GM13977 (cell line): ENCODE measurements around the gene NTN4.
"Not testable (repeated sequence)": the region's sequence is repeated elsewhere in the genome, so short reads cannot be mapped to it uniquely, and the experiment has no call there.

ENCODE experiments used
- DNase-seq: peaks from one replicate; pipeline ENCODE4 v3.0.0; 2012; ENCODE audit warnings: low spot score
- CTCF ChIP-seq: IDR thresholded peaks from 2 replicates; pipeline ENCODE4 v1.5.1; 2012; ENCODE audit warnings: mild to moderate bottlenecking, control low read depth; ENCODE audit not compliant: insufficient read depth; ENCODE audit errors: extremely low read depth, missing control alignments
- in situ Hi-C: fragments of 300-500 bp; cut with MboI; formaldehyde crosslinking; loops from one replicate; pipeline ENCODE4 v1.12.0; 2022; ENCODE audit warnings: low sequenced_read_pairs, low pct_unique_long_range_greater_than_20kb, mixed read lengths, inconsistent platforms; ENCODE audit not compliant: unreplicated experiment

The NTN4 gene

GRCh38 chr12:95830335-95831089, 39.9 kb upstream of the NTN4 start:
- in situ Hi-C loops, result no loop called here
- no peak for DNase-seq
- TF ChIP-seq CTCF, result no peak

DNA sequence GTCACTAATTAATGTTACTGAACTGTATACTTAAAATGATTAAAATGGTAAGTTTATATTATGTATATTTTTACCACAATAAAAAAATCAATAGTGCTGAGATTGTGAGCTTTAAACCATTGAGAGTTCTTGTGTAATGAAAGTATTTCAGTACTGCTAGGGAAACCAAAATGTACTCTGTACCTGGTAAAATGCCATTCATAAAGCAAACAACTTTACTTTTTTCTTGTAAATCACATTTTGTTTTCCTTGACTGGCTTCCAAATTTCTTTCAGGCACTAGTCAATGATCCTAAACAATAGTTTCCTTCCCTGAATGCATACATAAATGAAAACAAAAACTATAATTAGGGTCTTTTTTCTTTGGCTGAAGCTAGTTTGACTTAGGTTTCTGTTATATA, 38.8 kb upstream of the NTN4 start:
- DNase-seq, result no peak
- in situ Hi-C loops, result no loop called here
- TF ChIP-seq CTCF, result no peak

- in situ Hi-C loops, result no loop called here
Observed at GRCh38 chr12:95820096-95820703, 29.6 kb upstream of the NTN4 start.

DNA sequence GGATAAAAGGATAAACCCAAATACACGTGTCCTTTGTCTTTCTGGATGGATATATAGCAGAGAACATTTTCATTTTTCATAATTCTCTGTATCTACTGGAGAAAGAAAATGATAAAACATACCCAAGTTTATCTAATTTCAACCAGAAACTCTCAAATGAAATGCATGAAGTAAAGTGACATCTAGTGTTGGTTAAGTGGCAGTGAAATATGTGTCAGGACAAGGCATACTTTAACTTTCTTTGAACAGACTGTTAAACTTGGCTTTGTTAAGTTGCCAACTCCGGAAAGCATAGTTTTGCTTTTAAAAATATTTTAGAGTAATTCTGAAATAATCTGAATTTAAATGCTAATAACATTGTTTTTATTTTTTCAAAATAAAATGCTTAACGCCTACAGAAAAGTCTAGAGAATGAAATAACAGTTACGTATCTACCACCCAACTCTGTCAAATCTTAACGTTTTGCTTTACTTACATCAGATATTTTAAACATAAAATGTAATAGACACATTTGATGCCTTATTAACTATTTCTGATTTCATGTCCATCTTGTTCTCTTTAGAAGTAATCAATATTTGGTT, 25.2 kb upstream of the NTN4 start:
- peak; percentile 57 for TF ChIP-seq CTCF
- DNase-seq, result peak; percentile 41
- in situ Hi-C loops, result no loop called here

More at GRCh38 chr12:95820096-95820703, 29.6 kb upstream of the NTN4 start:
- peak; percentile 28 for TF ChIP-seq CTCF
- peak; percentile 10 for DNase-seq

DNA sequence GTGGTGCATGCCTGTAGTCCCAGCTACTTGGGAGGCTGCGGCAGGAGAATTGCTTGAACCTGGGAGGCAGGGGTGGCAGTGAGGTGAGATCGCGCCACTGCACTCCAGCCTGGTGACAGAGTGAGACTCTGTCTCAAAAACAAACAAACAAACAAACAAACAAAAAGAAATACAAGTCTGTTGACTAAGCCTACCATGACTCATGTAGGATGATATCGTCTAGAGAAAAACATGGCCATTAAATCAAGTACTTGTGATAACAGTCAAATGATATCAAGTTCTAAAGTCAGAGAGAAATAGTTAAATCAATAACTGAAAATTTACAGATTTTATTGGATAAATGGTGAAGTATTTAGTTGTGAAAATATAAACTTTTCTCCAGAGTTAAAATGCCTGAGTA, 21.6 kb upstream of the NTN4 start:
- DNase-seq, in situ Hi-C loops: not testable (repeated sequence)

DNA sequence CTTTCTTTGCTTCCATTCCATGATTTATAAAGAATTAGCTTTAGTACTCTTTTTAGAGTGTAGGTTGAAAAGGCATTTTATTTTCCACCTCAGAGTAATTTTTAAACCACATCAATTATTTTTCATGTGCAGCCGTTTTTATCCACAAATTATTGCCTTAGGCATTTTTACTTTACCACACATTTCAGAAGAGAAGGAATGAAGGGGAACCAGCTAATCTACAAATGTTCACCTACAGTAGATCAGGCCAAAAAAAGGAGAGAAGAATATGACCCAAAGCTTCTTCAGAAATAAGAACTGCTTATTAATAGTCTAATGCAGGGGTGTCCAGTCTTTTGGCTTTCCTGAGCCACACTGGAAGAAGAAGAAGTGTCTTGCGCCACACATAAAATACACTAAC, 19.8 kb upstream of the NTN4 start:
- in situ Hi-C loops, result no loop called here
- no peak for TF ChIP-seq CTCF
- DNase-seq, result no peak
